ENCODE measurements around the gene CAPN11. TPM values are rescaled to one million over a fixed set of nuclear protein-coding genes. Genes with fewer than 3 reads are reported as not detected.

The CAPN11 gene
- total and polyA plus RNA-seq, 3 donors from 2014 or later, result 20.5 to 115 (median 23.5) TPM

- no peaks in the 10 kb centered on the region for H3K27me3 ChIP-seq
- no peak overlapping the region for H3K4me3 ChIP-seq
- H3K4me1 ChIP-seq, result no peaks in the 10 kb centered on the region
- WGBS, 2 donors, result 71 to 87% methylated on average over 14 to 24 of the region's 24 CpGs
- H3K36me3 ChIP-seq (ENCODE audit: low read depth, missing control alignments), result no peaks in the 10 kb centered on the region
- TF ChIP-seq POLR2A (IDR thresholded peaks at IDR 0.05) (no peak), CTCF (IDR thresholded peaks at IDR 0.05) (no peak)
- no peaks in the 10 kb centered on the region for H3K9me3 ChIP-seq
- DNase-seq, result no peak
- no peak overlapping the region for H3K27ac ChIP-seq
- intact Hi-C loops (cut with DNase I; ENCODE audit: low total_unique reads), result loop anchor here (10.0 kb wide), 1 partner anchor 58 kb away; no protein-coding TSS in a partner anchor
Measured at GRCh38 chr6:44176762-44177509, 18.3 kb downstream of the CAPN11 start.

- no peak overlapping the region for H3K4me3 ChIP-seq
- H3K27me3 ChIP-seq, result no peaks in the 10 kb centered on the region
- H3K36me3 ChIP-seq (ENCODE audit: low read depth, missing control alignments), result no peaks in the 10 kb centered on the region
- intact Hi-C loops (cut with DNase I; ENCODE audit: low total_unique reads), result loop anchor here (10.0 kb wide), 1 partner anchor 57 kb away; no protein-coding TSS in a partner anchor
- no peak overlapping the region for H3K27ac ChIP-seq
- no peak for TF ChIP-seq POLR2A (IDR thresholded peaks at IDR 0.05)
- 66 to 71% methylated on average over 13 of the region's 13 CpGs for whole genome bisulfite sequencing, 2 donors
- DNase-seq, result peak; percentile 82
- no peaks in the 10 kb centered on the region for H3K9me3 ChIP-seq
- H3K4me1 ChIP-seq, result no peaks in the 10 kb centered on the region
Measured at GRCh38 chr6:44177691-44178423, 19.2 kb downstream of the CAPN11 start.

- no peak for DNase-seq
- WGBS, 2 donors, result 75 to 79% methylated on average over 9 of the region's 9 CpGs
- Histone ChIP-seq H3K27ac (no peak overlapping the region), H3K9me3 (no peaks in the 10 kb centered on the region), H3K4me3 (no peak overlapping the region), H3K4me1 (no peaks in the 10 kb centered on the region), H3K36me3 (ENCODE audit: low read depth, missing control alignments) (no peaks in the 10 kb centered on the region), H3K27me3 (no peaks in the 10 kb centered on the region)
- TF ChIP-seq CTCF (IDR thresholded peaks at IDR 0.05) (no peak), POLR2A (IDR thresholded peaks at IDR 0.05) (no peak)
- intact Hi-C loops (cut with DNase I; ENCODE audit: low total_unique reads), result loop anchor here (10.0 kb wide), 1 partner anchor 56 kb away; no protein-coding TSS in a partner anchor
Measured at GRCh38 chr6:44178424-44179071, 19.9 kb downstream of the CAPN11 start.

GRCh38 chr6:44179072-44179536 is 20.5 kb downstream of the CAPN11 start:
- Histone ChIP-seq H3K9me3 (no peaks in the 10 kb centered on the region), H3K4me3 (no peak overlapping the region), H3K27ac (no peak overlapping the region), H3K27me3 (no peaks in the 10 kb centered on the region), H3K4me1 (no peaks in the 10 kb centered on the region), H3K36me3 (ENCODE audit: low read depth, missing control alignments) (no peaks in the 10 kb centered on the region)
- no peak for TF ChIP-seq CTCF (IDR thresholded peaks at IDR 0.05)
- TF ChIP-seq POLR2A (IDR thresholded peaks at IDR 0.05), result no peak
- no peak for DNase-seq
- intact Hi-C loops (cut with DNase I; ENCODE audit: low total_unique reads), result loop anchor here (10.0 kb wide), 1 partner anchor 56 kb away; no protein-coding TSS in a partner anchor
- WGBS, 2 donors, result 42 to 59% methylated on average over 4 of the region's 4 CpGs

- H3K4me3 ChIP-seq, result no peak overlapping the region
- no peak overlapping the region for H3K27ac ChIP-seq
- no peaks in the 10 kb centered on the region for H3K36me3 ChIP-seq (ENCODE audit: low read depth, missing control alignments)
- H3K4me1 ChIP-seq, result no peaks in the 10 kb centered on the region
- 90 to 91% methylated on average over 7 of the region's 7 CpGs for WGBS, 2 donors
- H3K9me3 ChIP-seq, result no peaks in the 10 kb centered on the region
- TF ChIP-seq POLR2A (IDR thresholded peaks at IDR 0.05), result no peak
- TF ChIP-seq CTCF (IDR thresholded peaks at IDR 0.05), result no peak
- intact Hi-C loops (cut with DNase I; ENCODE audit: low total_unique reads), result loop anchor here (10.0 kb wide), 1 partner anchor 55 kb away; no protein-coding TSS in a partner anchor
- no peak for DNase-seq
- no peaks in the 10 kb centered on the region for H3K27me3 ChIP-seq
Measured at GRCh38 chr6:44179648-44180047, 21.0 kb downstream of the CAPN11 start.
